Pancreas (tissue), 10 donors: ENCODE data around the gene LEMD2. TPM values are rescaled to one million over a fixed set of nuclear protein-coding genes. Genes with fewer than 3 reads are reported as not detected.
A peak's percentile ranks its signal among the peaks of the same experiment; 100 is the strongest.

Experiments
- ATAC-seq, 4 donors: fragments of 200-7000 bp; cut with Tn5 transposase; one replicate each; pipeline versions ENCODE4 v1.8.0 to v1.9.1; 2020; ENCODE audit warnings: mild to moderate bottlenecking in 4 of 4, moderate library complexity in 4 of 4
- DNase-seq, 6 donors: peaks; one replicate each; pipeline ENCODE4 v3.0.0-alpha.2; 2020
- FAIRE-seq: peaks from 2 replicates; lab custom pipeline; 2012; peaks lifted over from hg19 to GRCh38; lab: Jason Lieb, UNC
- H3K27ac ChIP-seq, 4 donors: fragments of 200-600 bp; sonication (generic); 1 replicate in 3 of 4; 2 replicates in 1 of 4; pipeline versions ENCODE4 v1.5.0 to v1.8.0; 2020
- H3K27me3 ChIP-seq, 4 donors: fragments of 200-600 bp; one replicate each; pipeline ENCODE4 v1.8.0; 2021
- H3K36me3 ChIP-seq, 3 donors: fragments of 200-600 bp; sonication (generic) in 1 of 3; one replicate each; pipeline versions ENCODE4 v1.5.0 to v1.8.0; 2020 to 2021
- H3K4me1 ChIP-seq, 3 donors: fragments of 200-600 bp; one replicate each; pipeline ENCODE4 v1.8.0; 2021
- H3K4me3 ChIP-seq, 4 donors: fragments of 200-600 bp; sonication (generic) in 2 of 4; one replicate each; pipeline versions ENCODE4 v1.5.0 to v1.8.0; 2020 to 2021
- H3K9me3 ChIP-seq, 4 donors: fragments of 200-600 bp; one replicate each; pipeline ENCODE4 v1.8.0; 2021
- whole genome bisulfite sequencing, 2 donors: extraction: QIAGEN DNeasy Blood & Tissue Kit; methylation state at CpG; one replicate each; pipeline ENCODE4 v1.1.7; 2013; 5-methylcytosine and 5-hydroxymethylcytosine counted together
- intact Hi-C, 3 donors: fragments of 100-400 bp; cut with DNase I; formaldehyde crosslinking; loops; one replicate each; pipeline versions ENCODE4 v1.11.1 to v1.14.2; 2022
- polyA plus RNA-seq, 2 donors: library from polyadenylated mRNA; stranded (reverse); fragments of 200-250 nt; gene quantifications; one replicate each; pipeline ENCODE4 v1.2.3, GENCODE V29; 2013
- total RNA-seq, 6 donors: library from RNA; stranded (reverse); fragmentation: NEBNext Ultra II Directional in 4 of 6; extraction: Animal tissue kit (Norgen Biotek cat#: 25700) in 4 of 6; gene quantifications; one replicate each; pipeline versions ENCODE4 v1.2.1 to v1.2.4, GENCODE V29; 2021 to 2023
- TF ChIP-seq, protein P1 (sequence below), 4 donors: fragments of 200-600 bp; sonication (generic) in 3 of 4; IDR thresholded peaks; one replicate each; pipeline versions ENCODE4 v1.5.0 to v1.8.0; 2021; ENCODE audit warnings: antibody characterized with exemption in 4 of 4
- donor health status: healthy with polysubstance abuse.
- donor health status: DM: no; HTN: no; CAD: no; lungs with moderate emphysema.
- donor health status: DM: no; HTN: no; CAD: no.
- donor health status: control.
- donor health status: control.
- donor health status: Bipolar disorder and iron deficiency.
- donor health status: DM: yes; HTN: yes; CAD: no.
- donor health status: DM: no; HTN: no; CAD: no.
- donor health status: DM: no; HTN: no; CAD: no.
- donor health status: DM: yes; HTN: yes; CAD: no.

LEMD2 gene
- total and polyA plus RNA-seq, 8 donors = 23.4 to 59.4 (median 30.0) TPM

DNA sequence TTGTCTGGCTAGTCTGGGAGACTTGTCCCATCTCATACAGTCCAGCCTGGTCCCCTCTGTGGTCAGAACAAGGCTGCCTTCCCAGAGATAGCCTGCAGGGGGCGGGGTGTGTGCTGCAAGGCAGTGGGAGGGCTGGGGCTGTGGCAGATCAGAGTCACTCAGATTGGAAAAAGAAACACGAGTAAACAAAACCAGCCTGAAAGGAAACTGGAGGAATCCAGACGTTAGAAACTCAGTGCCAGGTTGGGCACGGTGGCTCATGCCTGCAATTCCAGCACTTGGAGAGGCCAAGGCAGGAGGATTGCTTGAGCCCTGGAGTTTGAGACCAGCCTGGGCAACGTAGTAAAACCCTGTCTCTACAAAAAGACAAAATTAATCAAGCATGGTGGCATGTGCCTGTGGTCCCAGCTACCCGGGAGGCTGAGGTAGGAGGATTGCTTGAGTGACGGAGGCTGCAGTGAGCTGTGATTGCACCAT, 20.2 kb downstream of the LEMD2 start:
- H3K36me3 ChIP-seq = peaks cover 0 to 9% (median 0%) of the 10 kb centered on the region in 3 donors
- peak; percentile 68 to 88 (median 84) for ATAC-seq
- H3K27me3 ChIP-seq = no peaks in the 10 kb centered on the region
- TF ChIP-seq, protein P1, sequence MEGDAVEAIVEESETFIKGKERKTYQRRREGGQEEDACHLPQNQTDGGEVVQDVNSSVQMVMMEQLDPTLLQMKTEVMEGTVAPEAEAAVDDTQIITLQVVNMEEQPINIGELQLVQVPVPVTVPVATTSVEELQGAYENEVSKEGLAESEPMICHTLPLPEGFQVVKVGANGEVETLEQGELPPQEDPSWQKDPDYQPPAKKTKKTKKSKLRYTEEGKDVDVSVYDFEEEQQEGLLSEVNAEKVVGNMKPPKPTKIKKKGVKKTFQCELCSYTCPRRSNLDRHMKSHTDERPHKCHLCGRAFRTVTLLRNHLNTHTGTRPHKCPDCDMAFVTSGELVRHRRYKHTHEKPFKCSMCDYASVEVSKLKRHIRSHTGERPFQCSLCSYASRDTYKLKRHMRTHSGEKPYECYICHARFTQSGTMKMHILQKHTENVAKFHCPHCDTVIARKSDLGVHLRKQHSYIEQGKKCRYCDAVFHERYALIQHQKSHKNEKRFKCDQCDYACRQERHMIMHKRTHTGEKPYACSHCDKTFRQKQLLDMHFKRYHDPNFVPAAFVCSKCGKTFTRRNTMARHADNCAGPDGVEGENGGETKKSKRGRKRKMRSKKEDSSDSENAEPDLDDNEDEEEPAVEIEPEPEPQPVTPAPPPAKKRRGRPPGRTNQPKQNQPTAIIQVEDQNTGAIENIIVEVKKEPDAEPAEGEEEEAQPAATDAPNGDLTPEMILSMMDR (IDR thresholded peaks at IDR 0.05) = peak; percentile 67 to 75 (median 72)
- WGBS, 2 donors = 20 to 21% methylated on average over 7 of the region's 7 CpGs
- no peak for FAIRE-seq
- H3K9me3 ChIP-seq = no peaks in the 10 kb centered on the region
- DNase-seq = peak; percentile 70 to 95 (median 86)
- intact Hi-C loops = loop anchor here in 2 of 3 donors (5.0 to 10.0 kb wide), 2 partner anchors 184 to 384 kb away; partner anchors contain the start of gene BAK1 (in 1 of the 2)
- H3K4me1 ChIP-seq = peaks cover 0 to 4% (median 0%) of the 10 kb centered on the region in 3 donors
- peak overlapping the region in 1 of 4 donors; percentile 5 for H3K27ac ChIP-seq
- H3K4me3 ChIP-seq = no peak overlapping the region

DNA sequence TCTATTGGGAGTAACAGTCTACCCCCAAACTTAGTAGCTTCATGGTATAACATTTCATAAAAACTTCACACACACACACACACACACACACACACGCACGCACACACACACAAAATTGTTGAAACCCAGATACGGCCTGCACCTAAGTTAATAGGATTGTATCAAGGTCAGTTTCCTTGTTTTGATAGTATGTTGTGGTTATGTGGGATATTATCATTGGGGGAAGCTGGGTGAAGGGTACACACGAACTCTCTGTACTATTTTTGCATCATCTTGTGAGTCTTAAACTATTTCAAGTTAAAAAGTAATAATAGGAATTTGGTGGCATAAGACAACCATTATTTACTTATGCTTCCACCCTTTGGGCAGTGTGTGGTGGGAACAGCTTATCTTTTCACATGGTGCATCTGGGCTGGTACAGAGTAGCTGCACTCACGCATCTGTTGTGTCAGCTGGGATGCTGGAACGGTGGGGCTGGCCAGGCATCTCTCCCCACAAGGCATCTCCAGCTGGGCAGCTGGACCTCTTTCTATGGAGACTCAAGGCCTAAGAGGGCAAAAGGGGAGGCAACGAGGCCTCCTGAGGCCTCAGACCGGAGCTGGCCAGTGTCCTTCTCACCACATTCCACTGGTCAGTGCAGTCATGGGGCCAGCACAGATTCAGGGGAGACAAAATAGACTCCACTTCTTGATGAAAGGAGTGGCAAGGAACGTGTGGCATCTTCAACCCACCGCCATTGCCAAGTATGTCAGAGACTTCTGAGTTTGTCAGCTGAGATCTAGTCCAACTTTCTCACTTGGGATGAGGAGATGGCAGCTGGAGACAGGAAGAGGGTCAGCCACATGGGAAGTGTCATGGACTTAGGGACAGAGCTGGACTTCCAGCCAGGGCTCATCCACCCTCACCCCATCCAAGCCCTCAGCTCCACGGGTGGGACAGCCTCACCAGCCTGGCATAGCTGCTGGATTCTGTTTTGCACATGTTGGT, 21.7 kb downstream of the LEMD2 start:
- 68 to 80% methylated on average over 11 of the region's 11 CpGs for WGBS, 2 donors
- Histone ChIP-seq H3K27ac (no peak overlapping the region), H3K27me3 (no peaks in the 10 kb centered on the region), H3K4me1 (peaks cover 0 to 4% (median 0%) of the 10 kb centered on the region in 3 donors), H3K4me3 (no peak overlapping the region), H3K9me3 (no peaks in the 10 kb centered on the region), H3K36me3 (peaks cover 0 to under 1% (median 0%) of the 10 kb centered on the region in 3 donors)
- DNase-seq (peak in 1 of 6 donors; percentile 3), ATAC-seq (no peak), FAIRE-seq (no peak)
- intact Hi-C loops = loop anchor here in 2 of 3 donors (5.0 to 10.0 kb wide), 2 partner anchors 182 to 385 kb away; partner anchors contain the start of gene BAK1 (in 1 of the 2)
- TF ChIP-seq, protein P1 (IDR thresholded peaks at IDR 0.05) = no peak

DNA sequence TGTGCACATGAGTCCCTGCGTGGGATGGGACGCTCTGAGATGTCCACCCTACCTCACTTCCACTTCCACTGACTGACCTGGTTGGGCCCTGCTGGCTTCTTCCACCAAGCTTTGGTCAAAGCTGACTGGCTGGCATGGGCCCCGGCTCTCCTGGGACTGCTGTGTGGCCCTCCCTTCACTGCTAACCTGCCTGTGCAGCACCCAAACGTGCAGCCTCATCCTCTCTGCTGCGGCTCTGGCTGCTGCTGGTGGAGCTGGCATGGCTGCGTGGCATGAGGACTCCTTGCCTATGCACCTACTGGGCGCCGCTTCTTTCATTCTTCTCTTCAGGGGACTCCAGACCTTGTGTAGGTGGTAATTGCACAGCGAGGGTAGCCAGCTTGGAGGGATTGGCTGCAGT, 23.6 kb downstream of the LEMD2 start:
- no peak for ATAC-seq
- no peak for FAIRE-seq
- intact Hi-C loops = loop anchor here in 2 of 3 donors (5.0 to 10.0 kb wide), 2 partner anchors 181 to 387 kb away; partner anchors contain the start of gene BAK1 (in 1 of the 2)

DNA sequence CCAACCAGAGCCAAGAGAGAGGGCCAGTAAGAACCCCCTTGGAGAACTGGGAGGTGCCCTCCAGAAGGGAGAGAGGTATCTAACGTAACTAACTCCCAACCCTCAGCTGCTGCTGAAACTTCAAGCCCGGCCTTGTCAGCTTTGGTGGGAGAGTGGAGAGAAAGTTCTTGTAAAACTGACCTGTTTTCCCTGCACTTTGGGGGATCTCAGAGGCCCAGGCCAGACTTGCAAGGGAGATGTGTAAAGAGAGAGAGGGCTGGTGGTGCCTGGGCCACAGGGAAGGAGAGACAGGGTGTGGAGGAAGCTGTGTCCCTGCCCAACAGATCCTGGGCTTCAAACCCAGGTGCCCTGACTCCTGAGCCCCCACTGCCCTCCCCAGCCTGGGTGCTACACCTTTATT, 24.9 kb downstream of the LEMD2 start:
- no peak overlapping the region for H3K4me3 ChIP-seq
- intact Hi-C loops = loop anchor here in 1 of 3 donors (5.0 to 10.0 kb wide), 2 partner anchors 52 to 179 kb away; partner anchors contain the start of genes BAK1 and UQCC2
- no peaks in the 10 kb centered on the region for H3K36me3 ChIP-seq
- ATAC-seq = no peak
- H3K9me3 ChIP-seq = no peaks in the 10 kb centered on the region
- WGBS, 2 donors = 72 to 83% methylated on average over 2 of the region's 2 CpGs
- H3K4me1 ChIP-seq = no peaks in the 10 kb centered on the region
- no peak overlapping the region for H3K27ac ChIP-seq
- TF ChIP-seq, protein P1 (IDR thresholded peaks at IDR 0.05) = no peak
- FAIRE-seq = no peak
- DNase-seq = no peak
- no peaks in the 10 kb centered on the region for H3K27me3 ChIP-seq

More for the DNA sequence above, 23.6 kb downstream of the LEMD2 start:
- H3K27me3 ChIP-seq = no peaks in the 10 kb centered on the region
- 87 to 90% methylated on average over 9 of the region's 9 CpGs for WGBS, 2 donors
- no peaks in the 10 kb centered on the region for H3K36me3 ChIP-seq
- H3K9me3 ChIP-seq = no peaks in the 10 kb centered on the region
- TF ChIP-seq, protein P1 (IDR thresholded peaks at IDR 0.05) = no peak
- no peak for DNase-seq
- H3K4me3 ChIP-seq = no peak overlapping the region
- H3K27ac ChIP-seq = no peak overlapping the region
- H3K4me1 ChIP-seq = peaks cover 0 to 2% (median 0%) of the 10 kb centered on the region in 3 donors
